GM18870 (cell line): ENCODE measurements around the gene MRGPRE.

ENCODE experiments used
- ATAC-seq: cut with Tn5 transposase; IDR thresholded peaks from one replicate; pipeline ENCODE4 v1.9.1; 2021; ENCODE audit warnings: moderate library complexity; ENCODE audit not compliant: unreplicated experiment

Gene MRGPRE

GRCh38 chr11:3215346-3216026, 16.7 kb downstream of the MRGPRE start:
- no peak for ATAC-seq

GRCh38 chr11:3214420-3214699, 17.9 kb downstream of the MRGPRE start:
- no peak for ATAC-seq

- ATAC-seq = no peak
Measured at GRCh38 chr11:3213659-3214419, 18.4 kb downstream of the MRGPRE start.

- no peak for ATAC-seq
Measured at GRCh38 chr11:3208272-3208671, 23.9 kb downstream of the MRGPRE start.

- ATAC-seq = no peak
Measured at GRCh38 chr11:3207526-3208189, 24.6 kb downstream of the MRGPRE start.

GRCh38 chr11:3206922-3207204, 25.4 kb downstream of the MRGPRE start:
- no peak for ATAC-seq

GRCh38 chr11:3206156-3206921, 25.9 kb downstream of the MRGPRE start:
- no peak for ATAC-seq

GRCh38 chr11:3205261-3206155, 26.7 kb downstream of the MRGPRE start:
- ATAC-seq = no peak

- no peak for ATAC-seq
Measured at GRCh38 chr11:3204141-3205015, 27.8 kb downstream of the MRGPRE start.

- ATAC-seq = no peak
Measured at GRCh38 chr11:3203221-3204043, 28.8 kb downstream of the MRGPRE start.

- ATAC-seq = no peak
Measured at GRCh38 chr11:3202759-3203158, 29.5 kb downstream of the MRGPRE start.

- ATAC-seq = no peak
Measured at GRCh38 chr11:3202305-3202704, 29.9 kb downstream of the MRGPRE start.

GRCh38 chr11:3201677-3202181, 30.5 kb downstream of the MRGPRE start:
- no peak for ATAC-seq

- no peak for ATAC-seq
Measured at GRCh38 chr11:3201112-3201581, 31.1 kb downstream of the MRGPRE start.

GRCh38 chr11:3200388-3201111, 31.7 kb downstream of the MRGPRE start:
- ATAC-seq = no peak

- ATAC-seq = no peak
Measured at GRCh38 chr11:3199537-3200295, 32.5 kb downstream of the MRGPRE start.

- ATAC-seq = no peak
Measured at GRCh38 chr11:3198815-3199214, 33.4 kb downstream of the MRGPRE start.
